ENCODE results near the gene JMJD7. TPM values are rescaled to one million over a fixed set of nuclear protein-coding genes. Genes with fewer than 3 reads are reported as not detected.

The JMJD7 gene
- total RNA-seq, 3 donors from 2014 or later (not counting 1 experiment from before 2014, with no cell fraction given): 20.3 to 36.4 (median 28.7) TPM

DNA sequence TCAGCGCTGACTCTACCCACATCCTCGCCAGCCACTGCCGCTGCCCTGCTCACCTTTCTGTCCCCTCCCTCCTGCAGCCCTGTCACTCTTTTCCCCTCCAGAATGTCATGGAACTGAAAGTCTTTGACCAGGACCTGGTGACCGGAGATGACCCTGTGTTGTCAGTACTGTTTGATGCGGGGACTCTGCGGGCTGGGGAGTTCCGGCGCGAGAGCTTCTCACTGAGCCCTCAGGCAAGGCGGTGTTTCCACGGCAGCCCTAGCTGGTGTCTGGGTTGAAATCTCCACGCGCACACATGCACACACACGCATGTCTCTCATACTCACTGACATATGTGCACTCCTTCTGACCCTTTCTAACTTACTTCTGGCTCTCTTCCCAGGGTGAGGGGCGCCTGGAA, 12.8 kb downstream of the JMJD7 start:
- TF ChIP-seq, protein P1, sequence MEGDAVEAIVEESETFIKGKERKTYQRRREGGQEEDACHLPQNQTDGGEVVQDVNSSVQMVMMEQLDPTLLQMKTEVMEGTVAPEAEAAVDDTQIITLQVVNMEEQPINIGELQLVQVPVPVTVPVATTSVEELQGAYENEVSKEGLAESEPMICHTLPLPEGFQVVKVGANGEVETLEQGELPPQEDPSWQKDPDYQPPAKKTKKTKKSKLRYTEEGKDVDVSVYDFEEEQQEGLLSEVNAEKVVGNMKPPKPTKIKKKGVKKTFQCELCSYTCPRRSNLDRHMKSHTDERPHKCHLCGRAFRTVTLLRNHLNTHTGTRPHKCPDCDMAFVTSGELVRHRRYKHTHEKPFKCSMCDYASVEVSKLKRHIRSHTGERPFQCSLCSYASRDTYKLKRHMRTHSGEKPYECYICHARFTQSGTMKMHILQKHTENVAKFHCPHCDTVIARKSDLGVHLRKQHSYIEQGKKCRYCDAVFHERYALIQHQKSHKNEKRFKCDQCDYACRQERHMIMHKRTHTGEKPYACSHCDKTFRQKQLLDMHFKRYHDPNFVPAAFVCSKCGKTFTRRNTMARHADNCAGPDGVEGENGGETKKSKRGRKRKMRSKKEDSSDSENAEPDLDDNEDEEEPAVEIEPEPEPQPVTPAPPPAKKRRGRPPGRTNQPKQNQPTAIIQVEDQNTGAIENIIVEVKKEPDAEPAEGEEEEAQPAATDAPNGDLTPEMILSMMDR (IDR thresholded peaks at IDR 0.05): no peak
- H3K4me3 Mint-ChIP-seq: no peak overlapping the region

DNA sequence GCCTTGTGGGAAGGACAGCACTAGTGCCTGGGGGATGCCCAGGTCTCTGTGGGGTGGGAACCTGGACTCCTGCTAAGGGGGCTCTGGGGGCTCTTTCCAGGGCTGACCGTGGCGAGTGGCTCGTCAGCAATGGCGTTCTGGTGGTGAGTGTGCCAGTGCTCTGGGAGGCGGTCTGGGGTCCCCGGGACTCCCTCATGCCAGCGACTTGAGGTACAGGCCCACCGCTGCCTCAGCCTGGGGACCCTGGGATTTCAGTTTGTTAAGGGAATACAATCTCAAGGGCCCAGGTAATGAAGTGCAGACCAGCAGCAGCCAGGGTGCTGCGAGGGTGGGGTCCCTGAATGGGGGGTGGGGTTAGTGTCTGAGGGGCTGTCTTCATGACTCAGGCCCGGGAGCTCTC, 13.2 kb downstream of the JMJD7 start:
- peak overlapping the region in 1 of 2 donors; percentile 68 for H3K27ac Mint-ChIP-seq
- no peaks in the 10 kb centered on the region for H3K9me3 Mint-ChIP-seq
- DNase-seq (no peak), ATAC-seq (no peak)
- no peaks in the 10 kb centered on the region for H3K27me3 Mint-ChIP-seq (ENCODE audit: low read depth in 2 of 2)
- Histone ChIP-seq H3K4me3 (ENCODE audit: low read length) (no peak overlapping the region), H3K27ac (ENCODE audit: low read length) (no peak overlapping the region), H3K4me1 (ENCODE audit: control insufficient read depth, insufficient read depth, low read length) (peaks cover 24% of the 10 kb centered on the region), H3K27me3 (ENCODE audit: control insufficient read depth, insufficient read depth, low read length) (no peaks in the 10 kb centered on the region), H3K36me3 (ENCODE audit: control insufficient read depth, insufficient read depth, low read length) (peaks cover 30% of the 10 kb centered on the region), H3K9me3 (ENCODE audit: control insufficient read depth, insufficient read depth, low read length) (no peaks in the 10 kb centered on the region)
- peaks cover 0 to 13% of the 10 kb centered on the region in 2 donors for H3K4me1 Mint-ChIP-seq
- 96% methylated on average over 10 of the region's 10 CpGs for WGBS (ENCODE audit: insufficient coverage)
- TF ChIP-seq, protein P1 (IDR thresholded peaks at IDR 0.05): no peak
- no peak overlapping the region for H3K4me3 Mint-ChIP-seq
- no peaks in the 10 kb centered on the region for H3K36me3 Mint-ChIP-seq
- intact Hi-C loops (cut with micrococcal nuclease): no loop called here

More for the DNA sequence above, 12.8 kb downstream of the JMJD7 start:
- Histone ChIP-seq H3K36me3 (ENCODE audit: control insufficient read depth, insufficient read depth, low read length) (peaks cover 26% of the 10 kb centered on the region), H3K4me3 (ENCODE audit: low read length) (no peak overlapping the region), H3K9me3 (ENCODE audit: control insufficient read depth, insufficient read depth, low read length) (no peaks in the 10 kb centered on the region), H3K27me3 (ENCODE audit: control insufficient read depth, insufficient read depth, low read length) (no peaks in the 10 kb centered on the region), H3K4me1 (ENCODE audit: control insufficient read depth, insufficient read depth, low read length) (peaks cover 24% of the 10 kb centered on the region), H3K27ac (ENCODE audit: low read length) (no peak overlapping the region)
- WGBS (ENCODE audit: insufficient coverage): 86% methylated on average over 14 of the region's 15 CpGs
- Mint-ChIP-seq H3K36me3 (no peaks in the 10 kb centered on the region), H3K9me3 (no peaks in the 10 kb centered on the region), H3K27ac (peak overlapping the region in 1 of 2 donors; percentile 68), H3K4me1 (peaks cover 0 to 13% of the 10 kb centered on the region in 2 donors), H3K27me3 (ENCODE audit: low read depth in 2 of 2) (no peaks in the 10 kb centered on the region)
- intact Hi-C loops (cut with micrococcal nuclease): no loop called here
- peak; percentile 33 to 82 (median 63) for ATAC-seq
- no peak for DNase-seq

DNA sequence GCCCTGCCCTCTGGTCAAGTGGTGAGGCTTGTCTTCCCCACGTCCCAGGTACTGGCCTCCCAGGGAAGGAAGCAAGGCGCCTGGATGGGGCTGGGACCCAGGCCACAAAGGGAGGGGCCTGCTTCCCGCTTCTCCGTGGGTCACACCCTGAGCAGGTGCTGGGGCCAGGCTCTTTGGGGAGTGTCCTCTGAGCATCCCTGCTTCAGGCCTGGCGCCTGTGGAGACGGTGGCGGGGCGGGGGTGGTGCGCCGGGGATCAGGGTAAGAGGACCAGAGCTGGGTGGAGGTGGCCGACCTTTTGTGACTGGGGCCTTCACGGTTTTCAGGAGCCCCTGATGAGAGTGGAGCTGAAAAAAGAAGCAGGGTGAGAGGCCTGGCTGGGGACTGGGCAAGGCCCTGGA, 14.3 kb downstream of the JMJD7 start:
- TF ChIP-seq, protein P1 (IDR thresholded peaks at IDR 0.05): no peak
- WGBS (ENCODE audit: insufficient coverage): 85% methylated on average over 11 of the region's 12 CpGs
- Histone ChIP-seq H3K4me3 (ENCODE audit: low read length) (no peak overlapping the region), H3K36me3 (ENCODE audit: control insufficient read depth, insufficient read depth, low read length) (peaks cover 27% of the 10 kb centered on the region), H3K4me1 (ENCODE audit: control insufficient read depth, insufficient read depth, low read length) (peaks cover 24% of the 10 kb centered on the region), H3K9me3 (ENCODE audit: control insufficient read depth, insufficient read depth, low read length) (no peaks in the 10 kb centered on the region), H3K27ac (ENCODE audit: low read length) (no peak overlapping the region), H3K27me3 (ENCODE audit: control insufficient read depth, insufficient read depth, low read length) (no peaks in the 10 kb centered on the region)
- H3K36me3 Mint-ChIP-seq: no peaks in the 10 kb centered on the region
- no peak overlapping the region for H3K27ac Mint-ChIP-seq
- H3K4me1 Mint-ChIP-seq: peaks cover 0 to 13% of the 10 kb centered on the region in 2 donors
- no peaks in the 10 kb centered on the region for H3K27me3 Mint-ChIP-seq (ENCODE audit: low read depth in 2 of 2)
- ATAC-seq: no peak
- intact Hi-C loops (cut with micrococcal nuclease): no loop called here
- no peaks in the 10 kb centered on the region for H3K9me3 Mint-ChIP-seq
- DNase-seq: no peak
- no peak overlapping the region for H3K4me3 Mint-ChIP-seq

DNA sequence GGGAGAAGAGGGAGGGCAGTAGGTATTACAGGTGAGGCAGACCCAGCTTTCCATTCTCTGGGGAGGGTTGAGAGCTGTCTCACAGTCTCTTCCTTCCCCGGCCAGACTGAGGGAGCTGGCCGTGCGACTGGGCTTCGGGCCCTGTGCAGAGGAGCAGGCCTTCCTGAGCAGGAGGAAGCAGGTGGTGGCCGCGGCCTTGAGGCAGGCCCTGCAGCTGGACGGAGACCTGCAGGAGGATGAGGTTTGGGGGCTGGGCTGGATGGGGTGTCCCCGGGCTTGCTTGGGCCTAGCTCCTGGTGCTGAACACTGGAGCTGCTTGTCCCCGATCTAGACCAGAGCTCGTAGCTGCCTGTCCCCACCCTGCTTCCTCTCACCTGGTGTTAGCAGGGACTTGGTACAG, 15.7 kb downstream of the JMJD7 start:
- TF ChIP-seq, protein P1 (IDR thresholded peaks at IDR 0.05): no peak
- H3K4me3 ChIP-seq (ENCODE audit: low read length): no peak overlapping the region
- no peak for DNase-seq
- 68% methylated on average over 10 of the region's 10 CpGs for WGBS (ENCODE audit: insufficient coverage)
- no peak overlapping the region for H3K4me3 Mint-ChIP-seq
- H3K4me1 ChIP-seq (ENCODE audit: control insufficient read depth, insufficient read depth, low read length): peaks cover 24% of the 10 kb centered on the region
- ATAC-seq: no peak
- intact Hi-C loops (cut with micrococcal nuclease): no loop called here
- H3K27ac ChIP-seq (ENCODE audit: low read length): no peak overlapping the region
- no peak overlapping the region for H3K27ac Mint-ChIP-seq
- no peaks in the 10 kb centered on the region for H3K27me3 ChIP-seq (ENCODE audit: control insufficient read depth, insufficient read depth, low read length)
- H3K9me3 ChIP-seq (ENCODE audit: control insufficient read depth, insufficient read depth, low read length): no peaks in the 10 kb centered on the region
- peaks cover 0 to 13% of the 10 kb centered on the region in 2 donors for H3K4me1 Mint-ChIP-seq
- H3K9me3 Mint-ChIP-seq: no peaks in the 10 kb centered on the region
- peaks cover 5% of the 10 kb centered on the region for H3K36me3 Mint-ChIP-seq
- H3K27me3 Mint-ChIP-seq (ENCODE audit: low read depth in 2 of 2): no peaks in the 10 kb centered on the region
- H3K36me3 ChIP-seq (ENCODE audit: control insufficient read depth, insufficient read depth, low read length): peaks cover 32% of the 10 kb centered on the region

All from natural killer cell (primary cell).